Keratinocyte (primary cell): Measurements from ENCODE around the gene HMSD. TPM values are rescaled to one million over a fixed set of nuclear protein-coding genes. Genes with fewer than 3 reads are reported as not detected.

Source experiments
- DNase-seq: peaks from one replicate; pipeline ENCODE4 v3.0.0-alpha.2; 2011; ENCODE audit warnings: low read depth, missing footprints, low spot score
- FAIRE-seq: peaks from 2 replicates; lab custom pipeline; 2011; peaks lifted over from hg19 to GRCh38; lab: Jason Lieb, UNC
- H2AFZ ChIP-seq: 2 replicates; pipeline ENCODE4 v1.6.0; 2012; ENCODE audit warnings: low read length, control low read depth, inconsistent platforms; ENCODE audit not compliant: control insufficient read depth
- H3K27ac ChIP-seq: 2 replicates; pipeline ENCODE4 v1.5.1; 2011; ENCODE audit warnings: low read length; ENCODE audit not compliant: control insufficient read depth, insufficient read depth
- H3K27me3 ChIP-seq: 3 replicates; pipeline ENCODE4 v1.6.0; 2011; ENCODE audit warnings: low read length; ENCODE audit not compliant: control insufficient read depth, insufficient read depth; ENCODE audit errors: extremely low read depth
- H3K36me3 ChIP-seq, 2 experiments: 2 replicates in 1 of 2; 3 replicates in 1 of 2; pipeline ENCODE4 v1.5.1; 2011; ENCODE audit warnings: low read length in 2 of 2, mild to moderate bottlenecking in 1 of 2; ENCODE audit not compliant: control insufficient read depth in 2 of 2, insufficient read depth in 2 of 2; ENCODE audit errors: extremely low read depth in 1 of 2
- H3K4me1 ChIP-seq: 3 replicates; pipeline ENCODE4 v1.5.1; 2011; ENCODE audit warnings: low read length; ENCODE audit not compliant: control insufficient read depth, insufficient read depth; ENCODE audit errors: extremely low read depth
- H3K4me2 ChIP-seq: 3 replicates; pipeline ENCODE4 v1.6.0; 2011; ENCODE audit warnings: low read depth, low read length; ENCODE audit not compliant: control insufficient read depth, insufficient read depth; ENCODE audit errors: extremely low read depth
- H3K4me3 ChIP-seq, 3 experiments: fragments of 200-600 bp in 1 of 3; sonication (generic) in 1 of 3; 2 replicates in 2 of 3; 3 replicates in 1 of 3; pipeline ENCODE4 v1.5.1; 2011 to 2016; ENCODE audit warnings: low read length in 3 of 3, mild to moderate bottlenecking in 3 of 3, control low read depth in 2 of 3, inconsistent platforms in 1 of 3, low read depth in 1 of 3, mixed read lengths in 1 of 3, mixed run types in 1 of 3, moderate library complexity in 1 of 3; ENCODE audit not compliant: control insufficient read depth in 2 of 3, insufficient read depth in 2 of 3; ENCODE audit errors: extremely low read depth in 1 of 3
- H3K79me2 ChIP-seq: 2 replicates; pipeline ENCODE4 v1.6.0; 2012; ENCODE audit warnings: low read length; ENCODE audit not compliant: control insufficient read depth, insufficient read depth
- H3K9ac ChIP-seq: 3 replicates; pipeline ENCODE4 v1.6.0; 2011; ENCODE audit warnings: low read length; ENCODE audit not compliant: control insufficient read depth, insufficient read depth; ENCODE audit errors: extremely low read depth
- H3K9me1 ChIP-seq: 3 replicates; pipeline ENCODE4 v1.6.0; 2011; ENCODE audit warnings: low read length; ENCODE audit not compliant: control insufficient read depth, insufficient read depth; ENCODE audit errors: extremely low read depth
- H3K9me3 ChIP-seq: 2 replicates; pipeline ENCODE4 v1.5.1; 2012; ENCODE audit warnings: low read depth, low read length; ENCODE audit not compliant: control insufficient read depth
- H4K20me1 ChIP-seq: 3 replicates; pipeline ENCODE4 v1.6.0; 2011; ENCODE audit warnings: low read length; ENCODE audit not compliant: control insufficient read depth, insufficient read depth; ENCODE audit errors: extremely low read depth
- CTCF ChIP-seq, 3 experiments: IDR thresholded peaks in 1 of 3; conservative IDR thresholded peaks in 1 of 3; optimal IDR thresholded peaks in 1 of 3; 2 replicates in 2 of 3; 3 replicates in 1 of 3; pipeline versions ENCODE3 to v1.5.1; 2011; ENCODE audit warnings: low read length in 3 of 3, mild to moderate bottlenecking in 3 of 3, moderate library complexity in 2 of 3, control low read depth in 1 of 3, inconsistent platforms in 1 of 3; ENCODE audit not compliant: insufficient read depth in 2 of 3; ENCODE audit errors: extremely low read depth in 1 of 3
- EZH2 ChIP-seq: IDR thresholded peaks from one replicate; pipeline ENCODE4 v1.6.1; 2012; ENCODE audit warnings: inconsistent platforms, mild to moderate bottlenecking, low read length, moderate library complexity
- dilution Hi-C: fragments of 300-500 bp; cut with MboI; formaldehyde crosslinking; loops from one replicate; pipeline ENCODE4 v1.7.0; 2020; ENCODE audit warnings: low sequenced_read_pairs; ENCODE audit not compliant: extremely low pct_ligation_motif_present
- polyA plus RNA-seq, 5 experiments: library from polyadenylated mRNA; depleted of rRNA in 3 of 5; stranded (reverse) in 3 of 5; stranded (forward) in 1 of 5; unstranded in 1 of 5; fragments of >200 nt; gene quantifications; 1 replicate in 1 of 5; 2 replicates in 3 of 5; 3 replicates in 1 of 5; pipeline versions ENCODE4 v1.2.1 to v1.2.3, GENCODE V29; 2011 to 2012; ENCODE audit warnings: missing spikeins in 2 of 5, low read depth in 1 of 5, low replicate concordance in 1 of 5

The HMSD gene
- polyA plus RNA-seq, 1 donor (not counting 4 experiments of a cell fraction or from before 2014, with no cell fraction given) = 1.2 TPM

GRCh38 chr18:63965716-63966330, 16.7 kb downstream of the HMSD start:
- Histone ChIP-seq H3K27me3 (no peaks in the 10 kb centered on the region), H3K4me3 (no peak overlapping the region), H3K4me2 (no peak overlapping the region), H3K9me3 (no peaks in the 10 kb centered on the region), H3K9ac (no peak overlapping the region), H3K36me3 (no peaks in the 10 kb centered on the region), H3K4me1 (peaks cover 23% of the 10 kb centered on the region), H3K9me1 (no peaks in the 10 kb centered on the region), H4K20me1 (no peaks in the 10 kb centered on the region), H3K79me2 (no peaks in the 10 kb centered on the region), H2AFZ (peak overlapping the region; percentile 3), H3K27ac (peak overlapping the region; percentile 44)
- TF ChIP-seq EZH2 = no peak
- no peak for TF ChIP-seq CTCF (optimal IDR thresholded peaks at IDR 0.05 in 1 of 3, IDR thresholded peaks at IDR 0.05 in 1 of 3, conservative IDR thresholded peaks at IDR 0.05 in 1 of 3; ENCODE audit: extremely low read depth in 1 of 3, insufficient read depth in 2 of 3, low read length in 3 of 3)
- FAIRE-seq (no peak), DNase-seq (no peak)
- dilution Hi-C loops = no loop called here

GRCh38 chr18:63969942-63970808, 21.1 kb downstream of the HMSD start, which contains the start of gene SERPINB8:
SERPINB8 (plus strand) TSS chr18:63970081; CDS start chr18:63978309, 8,228 bp downstream.
- H3K9ac ChIP-seq = peak within 1 kb of the TSS; percentile 96
- peak within 1 kb of the TSS; percentile 93 for H3K27ac ChIP-seq
- peaks cover 29% of the 10 kb centered on the region for H3K79me2 ChIP-seq
- H2AFZ ChIP-seq = peak within 1 kb of the TSS; percentile 84
- no peaks in the 10 kb centered on the region for H3K9me3 ChIP-seq
- DNase-seq (no peak), FAIRE-seq (peak; percentile 83)
- peaks cover 38% of the 10 kb centered on the region for H3K4me1 ChIP-seq
- no peaks in the 10 kb centered on the region for H3K27me3 ChIP-seq
- TF ChIP-seq EZH2 (no peak), CTCF (optimal IDR thresholded peaks at IDR 0.05 in 1 of 3, IDR thresholded peaks at IDR 0.05 in 1 of 3, conservative IDR thresholded peaks at IDR 0.05 in 1 of 3; ENCODE audit: extremely low read depth in 1 of 3, insufficient read depth in 2 of 3, low read length in 3 of 3) (no peak)
- no peaks in the 10 kb centered on the region for H4K20me1 ChIP-seq
- peaks cover 0 to 8% of the 10 kb centered on the region in 2 experiments for H3K36me3 ChIP-seq
- H3K9me1 ChIP-seq = no peaks in the 10 kb centered on the region
- dilution Hi-C loops = no loop called here
- H3K4me2 ChIP-seq = peak within 1 kb of the TSS; percentile 95
- peak within 1 kb of the TSS; percentile 76 to 90 (median 89) for H3K4me3 ChIP-seq
